Liver (tissue), 9 donors: ENCODE results near the gene ITM2C. TPM values are rescaled to one million over a fixed set of nuclear protein-coding genes. Genes with fewer than 3 reads are reported as not detected.

ENCODE experiments used
- DNase-seq: peaks from one replicate; pipeline ENCODE4 v3.0.0-alpha.2; 2017; ENCODE audit warnings: low spot score
- H3K27ac ChIP-seq, 2 donors: one replicate each; pipeline ENCODE4 v1.7.0; 2013; ENCODE audit warnings: inconsistent platforms in 2 of 2, low read length in 2 of 2, control low read depth in 1 of 2, low read depth in 1 of 2, mild to moderate bottlenecking in 1 of 2
- H3K27me3 ChIP-seq, 4 donors: one replicate each; pipeline versions ENCODE4 v1.6.1 to v1.7.0; 2013; ENCODE audit warnings: low read length in 3 of 4, inconsistent platforms in 1 of 4, mild to moderate bottlenecking in 1 of 4, moderate library complexity in 1 of 4; ENCODE audit not compliant: control insufficient read depth in 4 of 4, insufficient read depth in 4 of 4
- H3K36me3 ChIP-seq, 4 donors: one replicate each; pipeline versions ENCODE4 v1.6.1 to v1.7.0; 2013; ENCODE audit warnings: low read length in 3 of 4, mild to moderate bottlenecking in 3 of 4, low read depth in 1 of 4, moderate library complexity in 1 of 4; ENCODE audit not compliant: control insufficient read depth in 4 of 4, insufficient read depth in 3 of 4
- H3K4me1 ChIP-seq, 4 donors: one replicate each; pipeline versions ENCODE4 v1.6.1 to v1.7.0; 2013; ENCODE audit warnings: low read length in 3 of 4, mild to moderate bottlenecking in 3 of 4, moderate library complexity in 1 of 4; ENCODE audit not compliant: control insufficient read depth in 4 of 4, insufficient read depth in 4 of 4
- H3K4me3 ChIP-seq, 3 donors: one replicate each; pipeline versions ENCODE4 v1.6.1 to v1.7.0; 2013; ENCODE audit warnings: low read length in 3 of 3, control low read depth in 1 of 3, low read depth in 1 of 3, mild to moderate bottlenecking in 1 of 3
- H3K9ac ChIP-seq, 2 donors: one replicate each; pipeline ENCODE4 v1.7.0; 2013; ENCODE audit warnings: low read length in 2 of 2, mild to moderate bottlenecking in 2 of 2, moderate library complexity in 2 of 2, control low read depth in 1 of 2, low read depth in 1 of 2
- H3K9me3 ChIP-seq, 4 donors: one replicate each; pipeline versions ENCODE4 v1.6.1 to v1.7.0; 2013; ENCODE audit warnings: low read length in 3 of 4; ENCODE audit not compliant: control insufficient read depth in 4 of 4
- EGR1 ChIP-seq, 2 donors: IDR thresholded peaks; 2 replicates each; pipeline ENCODE4 v1.6.1; 2016 to 2018; ENCODE audit warnings: antibody characterized with exemption in 2 of 2, low read depth in 2 of 2
- FOXA1 ChIP-seq: IDR thresholded peaks from 2 replicates; pipeline ENCODE4 v1.6.1; 2016; ENCODE audit warnings: antibody characterized with exemption
- HNF4G ChIP-seq: IDR thresholded peaks from 2 replicates; pipeline ENCODE4 v1.6.1; 2016; ENCODE audit warnings: antibody characterized with exemption
- NR2F2 ChIP-seq: IDR thresholded peaks from 2 replicates; pipeline ENCODE4 v1.6.1; 2016; ENCODE audit warnings: antibody characterized with exemption
- RAD21 ChIP-seq, 2 donors: IDR thresholded peaks; 2 replicates each; pipeline ENCODE4 v1.6.1; 2016; ENCODE audit warnings: antibody characterized with exemption in 2 of 2, mild to moderate bottlenecking in 2 of 2
- REST ChIP-seq: IDR thresholded peaks from 2 replicates; pipeline ENCODE4 v1.6.1; 2016; ENCODE audit warnings: antibody characterized with exemption, mild to moderate bottlenecking
- YY1 ChIP-seq: IDR thresholded peaks from 2 replicates; pipeline ENCODE4 v1.6.1; 2016; ENCODE audit warnings: antibody characterized with exemption, mild to moderate bottlenecking
- WGBS: extraction: QIAGEN DNeasy Blood & Tissue Kit; methylation state at CpG from one replicate; pipeline ENCODE4 v1.1.7; 2013; 5-methylcytosine and 5-hydroxymethylcytosine counted together
- polyA plus RNA-seq, 2 donors: library from polyadenylated mRNA; stranded (reverse) in 1 of 2; unstranded in 1 of 2; fragments of 200-250 nt in 1 of 2; fragments of >200 nt in 1 of 2; fragmentation: Nextera tagmentation in 1 of 2; extraction: Ambion mirVana in 1 of 2; gene quantifications; one replicate each; pipeline versions ENCODE4 v1.2.1 to v1.2.3, GENCODE V29; 2013 to 2015
- total RNA-seq, 2 donors: library from RNA; depleted of rRNA; stranded (reverse); fragments of >200 nt; gene quantifications; one replicate each; pipeline ENCODE4 v1.2.3, GENCODE V29; 2014
- TF ChIP-seq, protein P1 (sequence below): IDR thresholded peaks from 2 replicates; pipeline ENCODE4 v1.6.1; 2016; ENCODE audit warnings: antibody characterized with exemption
- TF ChIP-seq, protein P2 (sequence below): IDR thresholded peaks from 2 replicates; pipeline ENCODE4 v1.6.1; 2016; ENCODE audit warnings: antibody characterized with exemption
- donor health status: healthy.
- donor health status: healthy.
- donor health status: healthy.
- donor health status: healthy.
- donor health status: healthy.

The ITM2C gene
- total and polyA plus RNA-seq, 4 donors = 13.6 to 45.2 (median 27.6) TPM

DNA sequence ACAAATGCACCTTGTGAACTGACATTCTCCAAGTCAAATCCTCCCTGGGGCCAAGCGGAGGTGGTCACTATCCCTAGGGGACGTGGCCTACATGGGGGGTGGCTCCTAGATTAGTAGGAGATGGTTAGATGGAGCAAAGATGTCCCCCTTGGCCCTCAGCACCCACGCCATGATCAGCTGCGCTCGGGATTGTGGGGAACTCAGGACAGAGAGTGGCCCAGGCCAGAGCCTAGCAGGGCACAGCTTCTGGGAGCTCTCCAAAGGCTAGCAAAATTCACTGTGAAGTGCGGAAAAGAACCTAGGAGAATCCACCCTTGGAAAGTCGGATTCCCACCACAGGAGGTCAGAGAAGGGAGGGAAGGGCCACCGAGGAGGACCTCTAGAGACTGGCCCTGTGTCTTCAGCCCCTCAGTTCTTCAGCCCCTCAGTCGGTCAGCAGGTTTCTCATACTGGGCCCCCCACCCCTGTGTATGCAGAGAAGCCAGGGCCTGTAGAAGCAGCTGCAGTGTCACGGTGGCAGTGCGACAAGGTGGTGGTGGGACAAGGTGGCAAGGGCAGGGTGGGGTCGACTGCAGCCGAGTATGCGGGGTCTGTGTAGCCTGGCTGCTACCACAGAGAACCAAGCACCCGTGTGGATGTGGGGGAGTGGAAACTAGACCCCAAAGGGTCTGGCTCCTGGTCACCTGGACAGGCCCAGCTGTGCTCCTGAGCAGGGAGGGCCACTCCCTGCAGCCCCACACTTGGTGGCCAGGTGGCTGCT lies 41.9 kb downstream of the ITM2C start:
- H3K27me3 ChIP-seq = no peaks in the 10 kb centered on the region
- no peaks in the 10 kb centered on the region for H3K4me1 ChIP-seq
- H3K4me3 ChIP-seq = no peak overlapping the region
- H3K9ac ChIP-seq = no peak overlapping the region
- no peaks in the 10 kb centered on the region for H3K9me3 ChIP-seq
- TF ChIP-seq, protein P1, sequence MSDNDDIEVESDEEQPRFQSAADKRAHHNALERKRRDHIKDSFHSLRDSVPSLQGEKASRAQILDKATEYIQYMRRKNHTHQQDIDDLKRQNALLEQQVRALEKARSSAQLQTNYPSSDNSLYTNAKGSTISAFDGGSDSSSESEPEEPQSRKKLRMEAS = no peak
- TF ChIP-seq RAD21 (IDR thresholded peaks at IDR 0.05) = no peak
- TF ChIP-seq FOXA1 = no peak
- TF ChIP-seq, protein P2, sequence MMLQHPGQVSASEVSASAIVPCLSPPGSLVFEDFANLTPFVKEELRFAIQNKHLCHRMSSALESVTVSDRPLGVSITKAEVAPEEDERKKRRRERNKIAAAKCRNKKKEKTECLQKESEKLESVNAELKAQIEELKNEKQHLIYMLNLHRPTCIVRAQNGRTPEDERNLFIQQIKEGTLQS = no peak
- TF ChIP-seq EGR1 (IDR thresholded peaks at IDR 0.05; ENCODE audit: low read depth in 2 of 2) = no peak
- TF ChIP-seq REST = no peak
- H3K27ac ChIP-seq = no peak overlapping the region
- H3K36me3 ChIP-seq = no peaks in the 10 kb centered on the region
- DNase-seq = no peak
- WGBS = 92% methylated on average over 15 of the region's 15 CpGs

- DNase-seq = no peak
- H3K9ac ChIP-seq = no peak overlapping the region
- H3K9me3 ChIP-seq = no peaks in the 10 kb centered on the region
- H3K36me3 ChIP-seq = no peaks in the 10 kb centered on the region
- WGBS = 93% methylated on average over 16 of the region's 16 CpGs
- no peaks in the 10 kb centered on the region for H3K27me3 ChIP-seq
- no peaks in the 10 kb centered on the region for H3K4me1 ChIP-seq
- H3K27ac ChIP-seq = no peak overlapping the region
- TF ChIP-seq NR2F2 = no peak
- TF ChIP-seq EGR1 (IDR thresholded peaks at IDR 0.05; ENCODE audit: low read depth in 2 of 2) = no peak
- no peak overlapping the region for H3K4me3 ChIP-seq
These were observed 42.8 kb downstream of the ITM2C start for GRCh38 chr2:230907361-230908091.

GRCh38 chr2:230908092-230908594 lies 43.4 kb downstream of the ITM2C start:
- DNase-seq = no peak

More at GRCh38 chr2:230908092-230908594, 43.4 kb downstream of the ITM2C start:
- no peaks in the 10 kb centered on the region for H3K27me3 ChIP-seq
- WGBS = 80% methylated on average over 6 of the region's 6 CpGs
- H3K27ac ChIP-seq = no peak overlapping the region
- TF ChIP-seq REST = no peak
- TF ChIP-seq YY1 = no peak
- TF ChIP-seq FOXA1 = no peak
- no peak for TF ChIP-seq HNF4G
- no peak overlapping the region for H3K9ac ChIP-seq
- H3K36me3 ChIP-seq = no peaks in the 10 kb centered on the region
- no peaks in the 10 kb centered on the region for H3K9me3 ChIP-seq
- H3K4me3 ChIP-seq = no peak overlapping the region
- no peaks in the 10 kb centered on the region for H3K4me1 ChIP-seq
